Fibroblast of villous mesenchyme (primary cell): ENCODE results near the gene PAPPA2. TPM values are rescaled to one million over a fixed set of nuclear protein-coding genes. Genes with fewer than 3 reads are reported as not detected.
A peak's percentile ranks its signal among the peaks of the same experiment; 100 is the strongest.

Experiments used
- DNase-seq: peaks from one replicate; pipeline ENCODE4 v3.0.0-alpha.2; 2010; ENCODE audit warnings: low read depth
- H3K4me3 ChIP-seq: 2 replicates; pipeline ENCODE4 v1.5.1; 2011; ENCODE audit warnings: low read depth, mild to moderate bottlenecking, low read length
- CTCF ChIP-seq: IDR thresholded peaks from 2 replicates; pipeline ENCODE4 v1.5.1; 2012; ENCODE audit warnings: low read depth, mild to moderate bottlenecking, low read length; ENCODE audit not compliant: insufficient read depth
- total RNA-seq: library from RNA; depleted of rRNA; stranded (reverse); fragments of >200 nt; gene quantifications from 2 replicates; pipeline ENCODE4 v1.2.3, GENCODE V29; 2012

The PAPPA2 gene
- total RNA-seq, 1 donor, result 1.3 TPM

GRCh38 chr1:176852124-176852523 lies 389.1 kb downstream of the PAPPA2 start:
- TF ChIP-seq CTCF, result no peak
- no peak for DNase-seq
- H3K4me3 ChIP-seq, result no peak overlapping the region

- DNase-seq, result no peak
- TF ChIP-seq CTCF, result no peak
- no peak overlapping the region for H3K4me3 ChIP-seq
Observed at GRCh38 chr1:176853503-176853902, 390.5 kb downstream of the PAPPA2 start.

- DNase-seq, result no peak
- TF ChIP-seq CTCF, result no peak
Observed at GRCh38 chr1:176854121-176854520, 391.1 kb downstream of the PAPPA2 start.

GRCh38 chr1:176854758-176855745 lies 392.1 kb downstream of the PAPPA2 start:
- no peak for TF ChIP-seq CTCF
- H3K4me3 ChIP-seq, result no peak overlapping the region
- DNase-seq, result no peak

More at GRCh38 chr1:176854121-176854520, 391.1 kb downstream of the PAPPA2 start:
- no peak overlapping the region for H3K4me3 ChIP-seq

GRCh38 chr1:176857632-176858031 lies 394.7 kb downstream of the PAPPA2 start:
- peak; percentile 2 for DNase-seq
- H3K4me3 ChIP-seq, result no peak overlapping the region
- TF ChIP-seq CTCF, result no peak

GRCh38 chr1:176858433-176858916 lies 395.5 kb downstream of the PAPPA2 start:
- no peak for DNase-seq
- no peak overlapping the region for H3K4me3 ChIP-seq
- TF ChIP-seq CTCF, result no peak

GRCh38 chr1:176863613-176864012 lies 400.6 kb downstream of the PAPPA2 start:
- no peak overlapping the region for H3K4me3 ChIP-seq
- DNase-seq, result no peak
- TF ChIP-seq CTCF, result no peak
